Testis (tissue), 2 donors: Measurements from ENCODE around the gene MGST3.

ENCODE experiments used
- CTCF ChIP-seq, 3 experiments: fragments of 450-650 bp in 2 of 3; fragments of 200-600 bp in 1 of 3; sonication (generic) in 1 of 3; IDR thresholded peaks; one replicate each; pipeline ENCODE4 v1.5.1; 2016 to 2019; ENCODE audit warnings: antibody characterized with exemption in 3 of 3, mild to moderate bottlenecking in 2 of 3, moderate library complexity in 1 of 3
- POLR2A ChIP-seq: fragments of 450-650 bp; IDR thresholded peaks from one replicate; pipeline ENCODE4 v1.6.1; 2017; ENCODE audit warnings: antibody characterized with exemption, mild to moderate bottlenecking, moderate library complexity

- no peak for TF ChIP-seq CTCF (IDR thresholded peaks at IDR 0.05)
- TF ChIP-seq POLR2A: no peak
These were observed 1.9 kb upstream of the MGST3 start for GRCh38 chr1:165629151-165629550.
